ENCODE measurements around the gene BPIFA3. TPM values are rescaled to one million over a fixed set of nuclear protein-coding genes. Genes with fewer than 3 reads are reported as not detected.

Gene BPIFA3
- total RNA-seq = not detected in 2 replicates

DNA sequence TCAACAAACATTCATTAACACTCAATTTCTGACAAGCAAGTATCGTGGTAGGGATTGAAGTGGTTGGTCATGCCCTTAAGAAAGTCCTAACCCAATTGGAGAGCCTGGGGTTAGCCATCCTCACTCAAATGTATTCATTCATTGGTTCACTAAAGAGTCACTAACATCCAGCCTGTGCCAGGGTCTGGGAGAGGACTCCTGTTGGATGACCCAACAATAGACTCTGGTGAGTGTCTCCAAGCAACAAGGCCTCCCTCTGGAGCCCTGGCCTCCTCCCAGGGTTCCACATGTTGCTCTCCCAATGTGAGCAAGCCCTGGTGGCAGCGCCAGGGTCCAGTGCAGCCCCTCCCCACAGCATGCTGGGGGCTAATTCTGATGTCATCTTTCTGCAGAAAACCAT is at the start of gene BPIFA3:
Gene BPIFA3 (plus strand): TSS at position 301 of the 400 bp plus-strand sequence. CDS start 185 bp downstream, outside the sequence.

DNA sequence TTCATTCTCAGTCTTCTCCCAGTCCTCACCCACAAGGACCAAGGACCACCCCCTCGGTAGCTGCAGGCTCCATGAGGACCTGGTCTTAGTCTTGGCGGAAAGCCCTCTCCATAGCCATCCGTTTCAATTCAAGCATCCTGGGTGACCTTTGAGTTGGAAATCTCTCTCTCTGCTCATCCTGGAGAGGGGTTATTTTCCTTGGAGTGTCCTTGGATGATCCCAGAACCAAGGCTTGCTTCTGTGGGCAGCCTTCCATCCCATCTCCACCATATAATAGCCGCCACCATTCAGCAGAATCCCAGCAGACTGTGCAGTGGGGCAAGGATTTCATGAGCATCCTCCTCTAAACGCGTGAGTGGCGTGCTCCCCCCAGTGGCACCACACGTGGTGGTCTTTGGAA is 49.3 kb upstream of the BPIFA3 start, which contains the start of gene BPIFA2:
Gene BPIFA2 (plus strand): TSS at position 301 of the 400 bp plus-strand sequence. CDS start 987 bp downstream, outside the sequence.

DNA sequence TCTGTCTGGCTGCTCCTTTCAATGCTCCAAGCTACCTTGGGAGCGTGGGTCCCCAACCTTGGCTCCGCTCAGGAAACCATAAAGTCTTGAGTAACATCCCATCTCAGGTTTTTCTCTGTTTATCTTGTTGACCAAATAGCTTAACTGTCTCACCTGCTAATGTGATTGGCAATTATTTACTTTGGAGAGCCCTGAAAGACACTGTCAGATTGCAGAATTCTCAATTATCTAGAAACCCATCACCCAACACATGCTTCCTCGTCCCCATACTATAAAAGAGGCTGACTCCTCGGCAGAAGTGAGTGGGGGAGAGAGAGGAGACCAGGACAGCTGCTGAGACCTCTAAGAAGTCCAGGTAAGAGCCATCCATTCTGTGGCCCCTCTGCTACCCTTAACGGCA is 18.5 kb downstream of the BPIFA3 start, which contains the start of gene BPIFA1:
Gene BPIFA1 (plus strand): TSS at position 301 of the 400 bp plus-strand sequence. CDS start 1,716 bp downstream, outside the sequence.

Other genes with a start within 250 kb of the BPIFA3 start
- not detected in 2 replicates for gene SUN5, start 212.9 kb upstream of the BPIFA3 start, total RNA-seq
- not detected in 2 replicates for gene BPIFB2, start 209.6 kb upstream of the BPIFA3 start, total RNA-seq
- gene BPIFB6, start 185.7 kb upstream of the BPIFA3 start, total RNA-seq = not detected in 2 replicates
- not detected in 2 replicates for gene BPIFB3, start 163.4 kb upstream of the BPIFA3 start, total RNA-seq
- gene BPIFB4, start 137.7 kb upstream of the BPIFA3 start, total RNA-seq = not detected in 2 replicates
- not detected in 2 replicates for gene BPIFA2, start 49.2 kb upstream of the BPIFA3 start, total RNA-seq
- not detected in 2 replicates for gene BPIFA1, start 18.6 kb downstream of the BPIFA3 start, total RNA-seq
- not detected in 2 replicates for gene BPIFB1, start 65.9 kb downstream of the BPIFA3 start, total RNA-seq
- 17.6 and 34.6 TPM in 2 replicates for gene CDK5RAP1, start 184.2 kb downstream of the BPIFA3 start, total RNA-seq
- 8.4 and 11.5 TPM in 2 replicates for gene SNTA1, start 226.4 kb downstream of the BPIFA3 start, total RNA-seq